Fibroblast of lung (primary cell): ENCODE measurements around the gene TPBG. TPM values are rescaled to one million over a fixed set of nuclear protein-coding genes. Genes with fewer than 3 reads are reported as not detected.

ENCODE experiments used
- DNase-seq, 2 donors: peaks; one replicate each; pipeline versions ENCODE4 v3.0.0 to v3.0.0-alpha.2; 2010; ENCODE audit warnings: low read depth in 2 of 2
- H2AFZ ChIP-seq: 2 replicates; pipeline ENCODE4 v1.5.1; 2012; ENCODE audit warnings: low read length, control low read depth, inconsistent platforms
- H3K27ac ChIP-seq: 2 replicates; pipeline ENCODE4 v1.5.1; 2011; ENCODE audit warnings: low read length, control low read depth; ENCODE audit not compliant: insufficient read depth
- H3K27me3 ChIP-seq: 2 replicates; pipeline ENCODE4 v1.5.1; 2011; ENCODE audit warnings: mild to moderate bottlenecking, low read length; ENCODE audit not compliant: control insufficient read depth, insufficient read depth
- H3K36me3 ChIP-seq: 2 replicates; pipeline ENCODE4 v1.5.1; 2011; ENCODE audit warnings: low read length; ENCODE audit not compliant: control insufficient read depth, insufficient read depth
- H3K4me1 ChIP-seq: 2 replicates; pipeline ENCODE4 v1.5.1; 2011; ENCODE audit warnings: low read length; ENCODE audit not compliant: control insufficient read depth, insufficient read depth; ENCODE audit errors: extremely low read depth
- H3K4me2 ChIP-seq: 2 replicates; pipeline ENCODE4 v1.5.1; 2011; ENCODE audit warnings: low read length, control low read depth; ENCODE audit not compliant: insufficient read depth; ENCODE audit errors: extremely low read depth
- H3K4me3 ChIP-seq, 4 experiments: fragments of 200-600 bp in 1 of 4; sonication (generic) in 1 of 4; replicated peaks in 1 of 4; 2 replicates each; pipeline ENCODE4 v1.5.1; 2011 to 2016; ENCODE audit warnings: low read length in 4 of 4, low read depth in 3 of 4, mild to moderate bottlenecking in 3 of 4, control low read depth in 2 of 4, inconsistent platforms in 1 of 4, mixed read lengths in 1 of 4; ENCODE audit not compliant: insufficient read depth in 1 of 4; ENCODE audit errors: control extremely low read depth in 1 of 4
- H3K79me2 ChIP-seq: 2 replicates; pipeline ENCODE4 v1.5.1; 2012; ENCODE audit warnings: mild to moderate bottlenecking, low read length, inconsistent platforms; ENCODE audit not compliant: control insufficient read depth, insufficient read depth
- H3K9ac ChIP-seq: 2 replicates; pipeline ENCODE4 v1.5.1; 2011; ENCODE audit warnings: mild to moderate bottlenecking, low read length, control low read depth; ENCODE audit not compliant: insufficient read depth
- H3K9me3 ChIP-seq: 2 replicates; pipeline ENCODE4 v1.5.1; 2012; ENCODE audit warnings: low read depth, low read length; ENCODE audit not compliant: control insufficient read depth, insufficient read depth
- H4K20me1 ChIP-seq: 2 replicates; pipeline ENCODE4 v1.5.1; 2011; ENCODE audit warnings: low read length; ENCODE audit not compliant: control insufficient read depth, insufficient read depth; ENCODE audit errors: extremely low read depth
- CTCF ChIP-seq, 2 donors: IDR thresholded peaks in 1 of 2; conservative IDR thresholded peaks in 1 of 2; 1 replicate in 1 of 2; 2 replicates in 1 of 2; pipeline ENCODE4 v1.5.1; 2011 to 2012; ENCODE audit warnings: low read length in 2 of 2, control low read depth in 1 of 2, inconsistent platforms in 1 of 2, low read depth in 1 of 2, mild to moderate bottlenecking in 1 of 2
- EZH2 ChIP-seq: IDR thresholded peaks from 2 replicates; pipeline ENCODE4 v1.5.1; 2012; ENCODE audit warnings: low read length, control low read depth, mild to moderate bottlenecking; ENCODE audit errors: missing control alignments
- polyA plus RNA-seq, 2 donors: library from polyadenylated mRNA; depleted of rRNA in 1 of 2; stranded (reverse) in 1 of 2; unstranded in 1 of 2; fragments of >200 nt; gene quantifications; 2 replicates each; pipeline ENCODE4 v1.2.1, GENCODE V29; 2011 to 2012; ENCODE audit warnings: missing spikeins in 1 of 2
- total RNA-seq: library from RNA; depleted of rRNA; stranded (reverse); fragments of >200 nt; gene quantifications from 2 replicates; pipeline ENCODE4 v1.2.1, GENCODE V29; 2014

The TPBG gene
- total and polyA plus RNA-seq, 2 donors (not counting 1 experiment from before 2014, with no cell fraction given): 31.0 to 54.6 TPM

- Histone ChIP-seq H3K9me3 (no peaks in the 10 kb centered on the region), H3K79me2 (no peaks in the 10 kb centered on the region), H3K27ac (no peak overlapping the region), H3K36me3 (no peaks in the 10 kb centered on the region), H3K4me2 (no peak overlapping the region), H3K9ac (no peak overlapping the region), H3K4me1 (no peaks in the 10 kb centered on the region), H3K27me3 (no peaks in the 10 kb centered on the region), H2AFZ (no peak overlapping the region), H3K4me3 (no peak overlapping the region), H4K20me1 (no peaks in the 10 kb centered on the region)
- no peak for DNase-seq
- TF ChIP-seq EZH2 (no peak), CTCF (conservative IDR thresholded peaks at IDR 0.05 in 1 of 2, IDR thresholded peaks at IDR 0.05 in 1 of 2; ENCODE audit: low read depth in 1 of 2, low read length in 2 of 2) (no peak)
These were observed 17.1 kb downstream of the TPBG start for GRCh38 chr6:82380566-82381185.

- DNase-seq: no peak
- no peak overlapping the region for H3K4me3 ChIP-seq
- no peak overlapping the region for H3K4me2 ChIP-seq
- H3K27me3 ChIP-seq: no peaks in the 10 kb centered on the region
- TF ChIP-seq CTCF (conservative IDR thresholded peaks at IDR 0.05 in 1 of 2, IDR thresholded peaks at IDR 0.05 in 1 of 2; ENCODE audit: low read depth in 1 of 2, low read length in 2 of 2): no peak
- TF ChIP-seq EZH2: no peak
- H3K36me3 ChIP-seq: no peaks in the 10 kb centered on the region
- H3K4me1 ChIP-seq: no peaks in the 10 kb centered on the region
- H3K27ac ChIP-seq: no peak overlapping the region
- no peak overlapping the region for H2AFZ ChIP-seq
- no peak overlapping the region for H3K9ac ChIP-seq
- no peaks in the 10 kb centered on the region for H3K79me2 ChIP-seq
- H3K9me3 ChIP-seq: no peaks in the 10 kb centered on the region
- H4K20me1 ChIP-seq: no peaks in the 10 kb centered on the region
These were observed 17.7 kb downstream of the TPBG start for GRCh38 chr6:82381278-82381677.

- no peak for DNase-seq
- Histone ChIP-seq H3K4me2 (no peak overlapping the region), H3K9ac (no peak overlapping the region), H2AFZ (no peak overlapping the region), H3K27me3 (no peaks in the 10 kb centered on the region), H3K79me2 (no peaks in the 10 kb centered on the region), H4K20me1 (no peaks in the 10 kb centered on the region), H3K27ac (no peak overlapping the region), H3K9me3 (no peaks in the 10 kb centered on the region), H3K4me1 (no peaks in the 10 kb centered on the region), H3K36me3 (no peaks in the 10 kb centered on the region), H3K4me3 (no peak overlapping the region)
- TF ChIP-seq CTCF (conservative IDR thresholded peaks at IDR 0.05 in 1 of 2, IDR thresholded peaks at IDR 0.05 in 1 of 2; ENCODE audit: low read depth in 1 of 2, low read length in 2 of 2) (no peak), EZH2 (no peak)
These were observed 21.5 kb downstream of the TPBG start for GRCh38 chr6:82385102-82385501.
